NB4 (cell line): ENCODE data around the gene SFT2D3.

Experiments used
- CTCF ChIP-seq: IDR thresholded peaks from one replicate; pipeline ENCODE4 v1.5.1; 2012; ENCODE audit warnings: low read depth, low read length
- MAX ChIP-seq: IDR thresholded peaks from 2 replicates; pipeline ENCODE4 v1.6.1; 2011; ENCODE audit warnings: low read depth, low read length

DNA sequence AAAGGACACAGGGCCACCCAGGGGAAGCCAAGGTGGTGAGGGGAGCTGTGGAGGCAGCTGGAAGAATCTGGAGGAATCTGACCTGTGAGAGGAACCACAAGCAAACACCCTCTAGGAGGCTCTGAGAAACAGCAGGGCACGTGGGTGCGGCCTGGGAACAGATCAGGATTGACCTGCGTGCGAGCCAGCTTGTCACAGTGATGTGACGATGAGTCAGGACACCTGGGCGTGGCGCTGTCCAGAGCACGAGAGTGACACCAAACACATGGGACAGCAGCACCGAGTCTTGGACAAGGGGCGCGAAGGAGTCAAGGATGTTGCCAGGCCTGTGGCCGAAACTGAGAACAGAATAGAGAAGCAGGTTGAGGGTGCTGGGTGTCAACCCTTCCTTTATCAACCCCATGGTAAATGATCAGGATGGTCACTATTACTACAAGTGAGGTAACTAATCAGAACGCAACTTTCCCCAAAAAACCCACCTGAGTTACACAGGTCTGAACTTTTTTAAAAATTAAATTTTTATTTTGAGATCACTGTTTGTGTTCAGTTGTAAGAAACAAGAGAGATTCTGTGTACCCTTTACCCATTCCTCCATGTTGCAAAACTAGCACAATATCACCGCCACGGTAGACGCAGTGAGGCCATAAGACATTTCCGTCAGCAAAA, 637 bp upstream of the SFT2D3 start:
- TF ChIP-seq CTCF, result no peak
- TF ChIP-seq MAX, result no peak
